K562 (cell line): ENCODE results near the gene SLC35G3. TPM values are rescaled to one million over a fixed set of nuclear protein-coding genes. Genes with fewer than 3 reads are reported as not detected.

Experiments used
- ATAC-seq: fragments of 200-7000 bp; cut with Tn5 transposase; 3 replicates; pipeline ENCODE4 v1.9.1; 2020; ENCODE audit warnings: moderate library complexity
- BruUV-seq: library from RNA; stranded (reverse); fragments of 400-500 nt; replicated peaks from 2 replicates; lab custom pipeline; 2021; lab: Mats Ljungman, UMichigan
- CTCF ChIA-PET: fragments of 300-600 bp; formaldehyde crosslinking; extraction: SDS; loops from one replicate; lab custom pipeline; 2021; ENCODE audit warnings: low intra/inter-chr PET ratio; lab: Yijun Ruan, JAX
- POLR2A ChIA-PET: fragments of 300-600, 350-650 bp; sonication (Branson Sonifier 250); formaldehyde crosslinking; extraction: SDS; loops from one replicate; lab custom pipeline; 2021; ENCODE audit warnings: antibody characterized with exemption, inconsistent platforms; lab: Yijun Ruan, JAX
- DNase-seq, 4 experiments: peaks; one replicate each; pipeline versions ENCODE4 v3.0.0 to v3.0.0-alpha.2; 2011 to 2018; ENCODE audit warnings: low spot score in 3 of 4, mixed read lengths in 3 of 4; ENCODE audit errors: extremely low read depth in 1 of 4
- FAIRE-seq: peaks from 2 replicates; lab custom pipeline; 2011; peaks lifted over from hg19 to GRCh38; lab: Jason Lieb, UNC
- H2AFZ ChIP-seq: 2 replicates; pipeline ENCODE4 v1.6.0; 2011; ENCODE audit warnings: low read depth, low read length, control low read depth, inconsistent platforms
- H3K27ac ChIP-seq: fragments of 200-600 bp; 3 replicates; pipeline ENCODE4 v1.8.0; 2011; ENCODE audit warnings: low read depth, mild to moderate bottlenecking, control low read depth, inconsistent platforms, low read length, moderate library complexity, mixed read lengths; ENCODE audit errors: extremely low read depth
- H3K27me3 ChIP-seq, 2 experiments: fragments of 300-600 bp in 1 of 2; 2 replicates in 1 of 2; 3 replicates in 1 of 2; pipeline versions ENCODE4 v1.6.0 to v1.8.0; 2011; ENCODE audit warnings: inconsistent platforms in 2 of 2, low read length in 2 of 2, mild to moderate bottlenecking in 1 of 2, mixed read lengths in 1 of 2, moderate library complexity in 1 of 2; ENCODE audit not compliant: control insufficient read depth in 2 of 2, insufficient read depth in 2 of 2
- H3K36me3 ChIP-seq: fragments of 300-600 bp; 3 replicates; pipeline ENCODE4 v1.8.0; 2011; ENCODE audit warnings: mild to moderate bottlenecking, low read length, inconsistent platforms; ENCODE audit not compliant: control insufficient read depth, insufficient read depth
- H3K4me1 ChIP-seq, 2 experiments: fragments of 200-600 bp in 1 of 2; replicated peaks in 1 of 2; 2 replicates in 1 of 2; 3 replicates in 1 of 2; pipeline versions ENCODE4 v1.5.1 to v1.8.0; 2011; ENCODE audit warnings: inconsistent platforms in 2 of 2, low read length in 2 of 2, mild to moderate bottlenecking in 1 of 2, mixed read lengths in 1 of 2, moderate library complexity in 1 of 2; ENCODE audit not compliant: control insufficient read depth in 2 of 2, insufficient read depth in 2 of 2
- H3K4me2 ChIP-seq: 2 replicates; pipeline ENCODE4 v1.6.1; 2011; ENCODE audit warnings: low read length, control low read depth, inconsistent platforms, mixed read lengths; ENCODE audit not compliant: insufficient read depth
- H3K4me3 ChIP-seq: fragments of 200-600 bp; sonication (generic), shearing (Covaris generic); 2 replicates; pipeline ENCODE4 v1.5.1; 2016; ENCODE audit warnings: control low read depth, inconsistent platforms
- H3K79me2 ChIP-seq: fragments of 200-600 bp; 3 replicates; pipeline ENCODE4 v1.8.0; 2011; ENCODE audit warnings: low read length, inconsistent platforms; ENCODE audit not compliant: control insufficient read depth, insufficient read depth
- H3K9ac ChIP-seq, 2 experiments: 2 replicates each; pipeline versions ENCODE4 v1.6.0 to v1.6.1; 2011; ENCODE audit warnings: low read depth in 2 of 2, low read length in 2 of 2, control low read depth in 1 of 2, inconsistent platforms in 1 of 2, mild to moderate bottlenecking in 1 of 2, mixed read lengths in 1 of 2; ENCODE audit not compliant: insufficient read depth in 1 of 2
- H3K9me1 ChIP-seq: one replicate; pipeline ENCODE4 v1.6.0; 2011; ENCODE audit warnings: inconsistent platforms, mild to moderate bottlenecking, low read length, moderate library complexity; ENCODE audit not compliant: control insufficient read depth, insufficient read depth
- H3K9me3 ChIP-seq: replicated peaks from 2 replicates; pipeline ENCODE4 v1.5.1; 2011; ENCODE audit warnings: low read depth, low read length, inconsistent platforms; ENCODE audit not compliant: control insufficient read depth, insufficient read depth
- H4K20me1 ChIP-seq: replicated peaks from 2 replicates; pipeline ENCODE4 v1.6.1; 2011; ENCODE audit warnings: low read length, inconsistent platforms, mixed read lengths; ENCODE audit not compliant: control insufficient read depth, insufficient read depth
- FOXM1 ChIP-seq, 2 experiments: fragments of 450-650 bp in 1 of 2; sonication (generic) in 1 of 2; formaldehyde crosslinking in 1 of 2; IDR thresholded peaks; 2 replicates each; pipeline versions ENCODE4 v1.6.1 to v1.9.0; 2017 to 2022; ENCODE audit warnings: low read depth in 2 of 2, mild to moderate bottlenecking in 2 of 2, missing genetic modification reagents in 1 of 2, moderate library complexity in 1 of 2
- TCFL5 ChIP-seq: fragments of 250-450 bp; sonication (Bioruptor Pico); conservative IDR thresholded peaks from 2 replicates; pipeline ENCODE4 v1.6.1; 2021; ENCODE audit warnings: mild to moderate bottlenecking, moderate library complexity, matching md5 sums
- WGBS: fragments of 100-300 bp; shearing (Covaris generic); methylation state at CpG from one replicate; pipeline ENCODE4 v1.1.6; 2016; ENCODE audit warnings: low coverage, mixed read lengths; ENCODE audit not compliant: insufficient coverage; ENCODE audit errors: missing lambda C conversion rate; 5-methylcytosine and 5-hydroxymethylcytosine counted together
- in situ Hi-C: fragments of 300-500 bp; cut with MboI; formaldehyde crosslinking; loops from 4 replicates; pipeline ENCODE4 v1.15.0; 2018; ENCODE audit warnings: inconsistent platforms, mixed read lengths
- intact Hi-C: fragments of 100-400 bp; cut with micrococcal nuclease; formaldehyde crosslinking; loops from 2 replicates; pipeline ENCODE4 v1.14.2; 2022
- polyA plus RNA-seq, 8 experiments: library from polyadenylated mRNA; depleted of rRNA in 4 of 8; stranded (reverse) in 5 of 8; unstranded in 3 of 8; fragments of >200 nt; fragmentation: Nextera tagmentation in 2 of 8; fragmentation: Illumina TruSeq in 1 of 8; extraction: Ambion mirVana in 2 of 8; extraction: Trizol in 1 of 8; gene quantifications; 2 replicates each; pipeline versions ENCODE4 v1.2.1 to v1.2.3, GENCODE V29; 2011 to 2014; ENCODE audit warnings: inconsistent platforms in 1 of 8, missing spikeins in 1 of 8
- total RNA-seq, 7 experiments: library from RNA; depleted of rRNA in 6 of 7; stranded (reverse); fragments of >200 nt in 6 of 7; fragmentation: Illumina TruSeq in 2 of 7; extraction: Trizol in 2 of 7; gene quantifications; 2 replicates each; pipeline versions ENCODE4 v1.2.1 to v1.2.3, GENCODE V29; 2011 to 2021; ENCODE audit warnings: low replicate concordance in 1 of 7
- TF ChIP-seq, protein P1 (sequence below), 3 experiments: fragments of 200-800 bp in 1 of 3; sonication (Bioruptor generic) in 1 of 3; sonication (generic) in 1 of 3; formaldehyde crosslinking in 1 of 3; IDR thresholded peaks; 2 replicates each; pipeline versions ENCODE4 v1.6.1 to v1.8.0; 2016 to 2022; ENCODE audit warnings: mild to moderate bottlenecking in 2 of 3, missing compliant biosample characterization in 2 of 3, missing genetic modification characterization in 2 of 3, missing genetic modification reagents in 1 of 3
- TF ChIP-seq, protein P2 (sequence below): fragments of 250-450 bp; sonication (Bioruptor Pico); IDR thresholded peaks from 2 replicates; pipeline ENCODE4 v1.4.0; 2020; ENCODE audit warnings: mild to moderate bottlenecking, moderate library complexity
- TF ChIP-seq, protein P3 (sequence below), 2 experiments: fragments of 450-650 bp in 1 of 2; sonication (generic) in 1 of 2; formaldehyde crosslinking in 1 of 2; IDR thresholded peaks in 1 of 2; conservative IDR thresholded peaks in 1 of 2; 2 replicates each; pipeline versions ENCODE4 v1.6.1 to v1.8.1; 2016 to 2023; ENCODE audit warnings: mild to moderate bottlenecking in 2 of 2, moderate library complexity in 2 of 2, inconsistent platforms in 1 of 2, missing genetic modification reagents in 1 of 2

Gene SLC35G3
- total and polyA plus RNA-seq, 9 of the 15 experiments (the other 6 are each of a cell fraction or from before 2014, with no cell fraction given): not detected

DNA sequence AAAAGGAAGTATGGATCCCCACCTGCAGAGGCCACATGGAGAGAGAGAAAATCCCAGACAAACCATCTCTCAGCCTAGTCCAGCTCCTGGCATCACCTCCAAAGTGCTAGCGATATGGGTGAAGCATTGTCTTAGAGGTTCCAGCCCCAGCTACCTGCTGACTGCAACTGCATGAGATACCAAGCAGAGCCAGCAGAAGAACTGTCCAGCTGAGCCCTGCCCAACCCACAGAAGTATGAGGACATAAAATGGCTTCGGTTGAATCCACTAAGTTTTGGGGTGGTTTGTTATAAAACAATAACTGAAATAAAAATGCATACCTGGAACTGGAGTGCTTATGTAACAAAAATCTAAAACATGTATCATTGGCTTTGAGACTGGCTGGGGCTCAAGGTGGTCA, 28.3 kb upstream of the SLC35G3 start (continued):
- TF ChIP-seq, protein P1, sequence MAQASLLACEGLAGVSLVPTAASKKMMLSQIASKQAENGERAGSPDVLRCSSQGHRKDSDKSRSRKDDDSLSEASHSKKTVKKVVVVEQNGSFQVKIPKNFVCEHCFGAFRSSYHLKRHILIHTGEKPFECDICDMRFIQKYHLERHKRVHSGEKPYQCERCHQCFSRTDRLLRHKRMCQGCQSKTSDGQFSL (CRISPR knock-in tag; IDR thresholded peaks at IDR 0.05): no peak
- TF ChIP-seq, protein P1 (tag; IDR thresholded peaks at IDR 0.05): no peak
- TF ChIP-seq FOXM1 (IDR thresholded peaks at IDR 0.05; ENCODE audit: low read depth) (no peak), FOXM1 (CRISPR knock-in tag; IDR thresholded peaks at IDR 0.05; ENCODE audit: low read depth) (no peak)

DNA sequence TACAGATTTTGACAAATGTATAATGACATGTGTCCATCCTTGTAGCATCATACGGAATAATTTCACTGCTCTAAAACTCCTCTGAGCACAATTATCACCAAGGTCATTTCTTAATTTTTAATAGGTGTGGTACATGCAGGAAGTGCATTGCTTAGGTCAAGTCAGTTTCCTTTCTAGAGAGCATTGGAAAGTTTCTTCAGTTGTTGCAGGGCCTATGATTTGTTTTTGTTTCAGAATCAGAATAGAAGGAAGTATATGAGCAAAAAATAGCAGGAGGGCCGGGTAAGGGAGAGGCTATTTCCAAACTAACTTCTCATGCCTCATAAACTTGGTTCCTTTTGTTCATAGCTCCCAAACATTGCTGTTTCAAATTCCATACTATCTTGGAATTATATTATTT, 24.7 kb upstream of the SLC35G3 start:
- BruUV-seq: no TSS peak
- intact Hi-C loops: no loop called here
- Histone ChIP-seq H3K27ac (no peak overlapping the region), H2AFZ (no peak overlapping the region), H3K27me3 (peaks cover 2 to 9% of the 10 kb centered on the region in 2 experiments; a peak in 3 of 5 replicates), H3K9me3 (no peaks in the 10 kb centered on the region), H3K36me3 (no peaks in the 10 kb centered on the region), H3K4me2 (no peak overlapping the region), H3K4me1 (no peaks in the 10 kb centered on the region), H4K20me1 (no peaks in the 10 kb centered on the region), H3K79me2 (no peaks in the 10 kb centered on the region), H3K9ac (no peak overlapping the region), H3K9me1 (no peaks in the 10 kb centered on the region), H3K4me3 (no peak overlapping the region)
- DNase-seq: no peak
- POLR2A ChIA-PET: no interaction called here
- TF ChIP-seq TCFL5 (CRISPR knock-in tag): no peak
- TF ChIP-seq, protein P2, sequence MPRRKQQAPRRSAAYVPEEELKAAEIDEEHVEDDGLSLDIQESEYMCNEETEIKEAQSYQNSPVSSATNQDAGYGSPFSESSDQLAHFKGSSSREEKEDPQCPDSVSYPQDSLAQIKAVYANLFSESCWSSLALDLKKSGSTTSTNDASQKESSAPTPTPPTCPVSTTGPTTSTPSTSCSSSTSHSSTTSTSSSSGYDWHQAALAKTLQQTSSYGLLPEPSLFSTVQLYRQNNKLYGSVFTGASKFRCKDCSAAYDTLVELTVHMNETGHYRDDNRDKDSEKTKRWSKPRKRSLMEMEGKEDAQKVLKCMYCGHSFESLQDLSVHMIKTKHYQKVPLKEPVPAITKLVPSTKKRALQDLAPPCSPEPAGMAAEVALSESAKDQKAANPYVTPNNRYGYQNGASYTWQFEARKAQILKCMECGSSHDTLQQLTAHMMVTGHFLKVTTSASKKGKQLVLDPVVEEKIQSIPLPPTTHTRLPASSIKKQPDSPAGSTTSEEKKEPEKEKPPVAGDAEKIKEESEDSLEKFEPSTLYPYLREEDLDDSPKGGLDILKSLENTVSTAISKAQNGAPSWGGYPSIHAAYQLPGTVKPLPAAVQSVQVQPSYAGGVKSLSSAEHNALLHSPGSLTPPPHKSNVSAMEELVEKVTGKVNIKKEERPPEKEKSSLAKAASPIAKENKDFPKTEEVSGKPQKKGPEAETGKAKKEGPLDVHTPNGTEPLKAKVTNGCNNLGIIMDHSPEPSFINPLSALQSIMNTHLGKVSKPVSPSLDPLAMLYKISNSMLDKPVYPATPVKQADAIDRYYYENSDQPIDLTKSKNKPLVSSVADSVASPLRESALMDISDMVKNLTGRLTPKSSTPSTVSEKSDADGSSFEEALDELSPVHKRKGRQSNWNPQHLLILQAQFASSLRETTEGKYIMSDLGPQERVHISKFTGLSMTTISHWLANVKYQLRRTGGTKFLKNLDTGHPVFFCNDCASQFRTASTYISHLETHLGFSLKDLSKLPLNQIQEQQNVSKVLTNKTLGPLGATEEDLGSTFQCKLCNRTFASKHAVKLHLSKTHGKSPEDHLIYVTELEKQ (CRISPR knock-in tag): no peak
- TF ChIP-seq, protein P3, sequence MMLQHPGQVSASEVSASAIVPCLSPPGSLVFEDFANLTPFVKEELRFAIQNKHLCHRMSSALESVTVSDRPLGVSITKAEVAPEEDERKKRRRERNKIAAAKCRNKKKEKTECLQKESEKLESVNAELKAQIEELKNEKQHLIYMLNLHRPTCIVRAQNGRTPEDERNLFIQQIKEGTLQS (IDR thresholded peaks at IDR 0.05): no peak
- TF ChIP-seq, protein P3 (CRISPR knock-in tag; conservative IDR thresholded peaks at IDR 0.05): no peak
- WGBS: 0% methylated on average over 2 of the region's 2 CpGs
- CTCF ChIA-PET: interaction anchor here (0.5 kb wide), 1 partner anchor 528 kb away, joined by 4 read pairs; no protein-coding TSS in a partner anchor
- no peak for ATAC-seq
- FAIRE-seq: no peak
- in situ Hi-C loops: no loop called here
